ENCODE data around the gene CALML3.

Gene CALML3

GRCh38 chr10:5538892-5539651 is 14.3 kb downstream of the CALML3 start:
- Histone ChIP-seq H3K27ac (ENCODE audit: low read depth, low read length) (no peak overlapping the region), H3K4me3 (ENCODE audit: low read length) (no peak overlapping the region), H3K4me1 (ENCODE audit: insufficient read depth, low read length) (no peaks in the 10 kb centered on the region; the same call in 1 of the 2 replicates), H3K9ac (ENCODE audit: low read depth, low read length) (no peak overlapping the region), H3K36me3 (ENCODE audit: insufficient read depth, low read length) (no peaks in the 10 kb centered on the region), H3K9me3 (ENCODE audit: insufficient read depth, low read depth, low read length) (peaks cover 28% of the 10 kb centered on the region), H3K27me3 (ENCODE audit: insufficient read depth, low read length) (no peaks in the 10 kb centered on the region)
- 91% methylated on average over 19 of the region's 19 CpGs for WGBS

GRCh38 chr10:5540080-5540479 is 15.3 kb downstream of the CALML3 start:
- no peak overlapping the region for H3K27ac ChIP-seq (ENCODE audit: low read depth, low read length)
- H3K4me1 ChIP-seq (ENCODE audit: insufficient read depth, low read length), result no peaks in the 10 kb centered on the region; the same call in 1 of the 2 replicates
- H3K9me3 ChIP-seq (ENCODE audit: insufficient read depth, low read depth, low read length), result peaks cover 32% of the 10 kb centered on the region
- no peaks in the 10 kb centered on the region for H3K27me3 ChIP-seq (ENCODE audit: insufficient read depth, low read length)
- H3K36me3 ChIP-seq (ENCODE audit: insufficient read depth, low read length), result no peaks in the 10 kb centered on the region
- no peak overlapping the region for H3K9ac ChIP-seq (ENCODE audit: low read depth, low read length)
- 95% methylated on average over 9 of the region's 9 CpGs for WGBS
- no peak overlapping the region for H3K4me3 ChIP-seq (ENCODE audit: low read length)

- WGBS, result 92% methylated on average over 3 of the region's 3 CpGs
- H3K4me1 ChIP-seq (ENCODE audit: insufficient read depth, low read length), result no peaks in the 10 kb centered on the region; the same call in 1 of the 2 replicates
- H3K27me3 ChIP-seq (ENCODE audit: insufficient read depth, low read length), result no peaks in the 10 kb centered on the region
- no peaks in the 10 kb centered on the region for H3K36me3 ChIP-seq (ENCODE audit: insufficient read depth, low read length)
- H3K4me3 ChIP-seq (ENCODE audit: low read length), result no peak overlapping the region
- H3K9me3 ChIP-seq (ENCODE audit: insufficient read depth, low read depth, low read length), result peaks cover 32% of the 10 kb centered on the region
- H3K9ac ChIP-seq (ENCODE audit: low read depth, low read length), result no peak overlapping the region
- no peak overlapping the region for H3K27ac ChIP-seq (ENCODE audit: low read depth, low read length)
Observed at GRCh38 chr10:5540891-5541290, 16.1 kb downstream of the CALML3 start.

- no peaks in the 10 kb centered on the region for H3K36me3 ChIP-seq (ENCODE audit: insufficient read depth, low read length)
- no peaks in the 10 kb centered on the region for H3K27me3 ChIP-seq (ENCODE audit: insufficient read depth, low read length)
- H3K9me3 ChIP-seq (ENCODE audit: insufficient read depth, low read depth, low read length), result peaks cover 32% of the 10 kb centered on the region
- H3K27ac ChIP-seq (ENCODE audit: low read depth, low read length), result no peak overlapping the region
- no peaks in the 10 kb centered on the region; the same call in 1 of the 2 replicates for H3K4me1 ChIP-seq (ENCODE audit: insufficient read depth, low read length)
- WGBS, result 100% methylated on average over 1 of the region's 1 CpG
- H3K4me3 ChIP-seq (ENCODE audit: low read length), result no peak overlapping the region
- no peak overlapping the region for H3K9ac ChIP-seq (ENCODE audit: low read depth, low read length)
Observed at GRCh38 chr10:5542100-5542499, 17.3 kb downstream of the CALML3 start.

- no peak overlapping the region for H3K9ac ChIP-seq (ENCODE audit: low read depth, low read length)
- no peaks in the 10 kb centered on the region for H3K27me3 ChIP-seq (ENCODE audit: insufficient read depth, low read length)
- H3K4me3 ChIP-seq (ENCODE audit: low read length), result no peak overlapping the region
- WGBS, result no CpG with 5 or more reads among the region's 1 CpG
- H3K36me3 ChIP-seq (ENCODE audit: insufficient read depth, low read length), result no peaks in the 10 kb centered on the region
- H3K27ac ChIP-seq (ENCODE audit: low read depth, low read length), result no peak overlapping the region
- H3K9me3 ChIP-seq (ENCODE audit: insufficient read depth, low read depth, low read length), result peaks cover 32% of the 10 kb centered on the region
- H3K4me1 ChIP-seq (ENCODE audit: insufficient read depth, low read length), result no peaks in the 10 kb centered on the region; the same call in 1 of the 2 replicates
Observed at GRCh38 chr10:5543623-5544022, 18.9 kb downstream of the CALML3 start.

- H3K4me3 ChIP-seq (ENCODE audit: low read length), result no peak overlapping the region
- WGBS, result 93% methylated on average over 6 of the region's 6 CpGs
- H3K9ac ChIP-seq (ENCODE audit: low read depth, low read length), result no peak overlapping the region
- H3K27ac ChIP-seq (ENCODE audit: low read depth, low read length), result no peak overlapping the region
- no peaks in the 10 kb centered on the region for H3K27me3 ChIP-seq (ENCODE audit: insufficient read depth, low read length)
- H3K4me1 ChIP-seq (ENCODE audit: insufficient read depth, low read length), result no peaks in the 10 kb centered on the region
- peaks cover 32% of the 10 kb centered on the region for H3K9me3 ChIP-seq (ENCODE audit: insufficient read depth, low read depth, low read length)
- H3K36me3 ChIP-seq (ENCODE audit: insufficient read depth, low read length), result no peaks in the 10 kb centered on the region
Observed at GRCh38 chr10:5544216-5544805, 19.6 kb downstream of the CALML3 start.

GRCh38 chr10:5545011-5545410 is 20.2 kb downstream of the CALML3 start:
- H3K27ac ChIP-seq (ENCODE audit: low read depth, low read length), result no peak overlapping the region
- H3K27me3 ChIP-seq (ENCODE audit: insufficient read depth, low read length), result no peaks in the 10 kb centered on the region

GRCh38 chr10:5545426-5545777 is 20.6 kb downstream of the CALML3 start:
- Histone ChIP-seq H3K36me3 (ENCODE audit: insufficient read depth, low read length) (no peaks in the 10 kb centered on the region), H3K4me3 (ENCODE audit: low read length) (no peak overlapping the region), H3K4me1 (ENCODE audit: insufficient read depth, low read length) (no peaks in the 10 kb centered on the region), H3K27ac (ENCODE audit: low read depth, low read length) (no peak overlapping the region), H3K27me3 (ENCODE audit: insufficient read depth, low read length) (no peaks in the 10 kb centered on the region), H3K9me3 (ENCODE audit: insufficient read depth, low read depth, low read length) (peaks cover 32% of the 10 kb centered on the region), H3K9ac (ENCODE audit: low read depth, low read length) (no peak overlapping the region)
- WGBS, result 94% methylated on average over 2 of the region's 2 CpGs

More at GRCh38 chr10:5545011-5545410, 20.2 kb downstream of the CALML3 start:
- Histone ChIP-seq H3K4me1 (ENCODE audit: insufficient read depth, low read length) (no peaks in the 10 kb centered on the region), H3K9me3 (ENCODE audit: insufficient read depth, low read depth, low read length) (peaks cover 32% of the 10 kb centered on the region), H3K9ac (ENCODE audit: low read depth, low read length) (no peak overlapping the region), H3K36me3 (ENCODE audit: insufficient read depth, low read length) (no peaks in the 10 kb centered on the region), H3K4me3 (ENCODE audit: low read length) (no peak overlapping the region)
- WGBS, result 94% methylated on average over 1 of the region's 1 CpG

- Histone ChIP-seq H3K27me3 (ENCODE audit: insufficient read depth, low read length) (no peaks in the 10 kb centered on the region), H3K4me1 (ENCODE audit: insufficient read depth, low read length) (no peaks in the 10 kb centered on the region), H3K36me3 (ENCODE audit: insufficient read depth, low read length) (no peaks in the 10 kb centered on the region), H3K27ac (ENCODE audit: low read depth, low read length) (no peak overlapping the region), H3K9me3 (ENCODE audit: insufficient read depth, low read depth, low read length) (peaks cover 31% of the 10 kb centered on the region), H3K4me3 (ENCODE audit: low read length) (no peak overlapping the region), H3K9ac (ENCODE audit: low read depth, low read length) (no peak overlapping the region)
- 92% methylated on average over 23 of the region's 23 CpGs for WGBS
Observed at GRCh38 chr10:5545778-5546710, 21.3 kb downstream of the CALML3 start.

DNA sequence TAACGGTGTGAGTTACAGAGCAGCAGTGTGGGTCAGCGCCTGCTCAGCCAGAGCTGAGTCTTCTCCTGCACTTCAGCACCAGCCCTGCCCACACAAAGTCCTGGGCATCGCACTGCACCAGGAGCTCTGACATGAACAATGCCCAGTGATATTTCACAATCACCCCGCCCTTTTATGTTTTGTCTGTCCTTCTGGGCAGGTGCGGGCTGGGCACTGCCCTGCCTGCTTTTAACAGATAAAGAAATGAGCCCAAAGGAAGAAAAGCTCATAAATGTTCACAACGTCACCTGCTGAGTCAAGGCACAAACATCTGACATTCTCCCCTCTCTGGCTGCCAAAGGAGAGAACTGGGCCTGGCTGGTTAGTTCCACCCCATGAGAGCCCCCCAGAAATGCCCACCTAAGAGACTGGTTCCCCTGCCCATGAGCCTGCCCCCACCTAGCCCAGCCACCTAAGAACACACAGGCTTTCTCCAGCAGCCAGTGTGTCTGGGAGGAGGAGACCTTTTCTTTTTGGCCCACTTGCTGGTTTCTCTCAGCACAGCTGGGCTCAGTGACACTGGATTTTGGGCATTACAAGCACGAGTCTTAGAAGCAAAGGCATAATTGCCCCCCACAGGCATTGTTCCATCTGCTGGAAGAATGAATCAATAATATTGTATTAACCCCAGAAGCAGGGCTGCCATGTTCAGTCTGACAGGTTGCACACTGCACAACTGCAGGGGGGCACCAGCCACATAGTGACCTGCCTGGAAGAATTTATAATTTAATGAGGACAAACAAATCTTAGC is 22.3 kb downstream of the CALML3 start:
- WGBS, result 92% methylated on average over 7 of the region's 7 CpGs
- H3K4me1 ChIP-seq (ENCODE audit: insufficient read depth, low read length), result no peaks in the 10 kb centered on the region
- no peaks in the 10 kb centered on the region for H3K27me3 ChIP-seq (ENCODE audit: insufficient read depth, low read length)
- H3K4me3 ChIP-seq (ENCODE audit: low read length), result no peak overlapping the region
- H3K9ac ChIP-seq (ENCODE audit: low read depth, low read length), result no peak overlapping the region
- H3K27ac ChIP-seq (ENCODE audit: low read depth, low read length), result no peak overlapping the region
- peaks cover 22% of the 10 kb centered on the region for H3K9me3 ChIP-seq (ENCODE audit: insufficient read depth, low read depth, low read length)
- H3K36me3 ChIP-seq (ENCODE audit: insufficient read depth, low read length), result no peaks in the 10 kb centered on the region

Data from HUES64 (cell line).